ENCODE data around the gene P2RY8. TPM values are rescaled to one million over a fixed set of nuclear protein-coding genes. Genes with fewer than 3 reads are reported as not detected.
"Not testable (repeated sequence)": the region's sequence is repeated elsewhere in the genome, so short reads cannot be mapped to it uniquely, and the experiment has no call there.

P2RY8 gene
- total RNA-seq, 3 donors from 2014 or later: 1.3 to 3.2 (median 1.5) TPM

- intact Hi-C loops (cut with DNase I; ENCODE audit: low total_unique reads): no loop called here
These were observed 60.3 kb downstream of the P2RY8 start for GRCh38 chrX:1476682-1477081.

DNA sequence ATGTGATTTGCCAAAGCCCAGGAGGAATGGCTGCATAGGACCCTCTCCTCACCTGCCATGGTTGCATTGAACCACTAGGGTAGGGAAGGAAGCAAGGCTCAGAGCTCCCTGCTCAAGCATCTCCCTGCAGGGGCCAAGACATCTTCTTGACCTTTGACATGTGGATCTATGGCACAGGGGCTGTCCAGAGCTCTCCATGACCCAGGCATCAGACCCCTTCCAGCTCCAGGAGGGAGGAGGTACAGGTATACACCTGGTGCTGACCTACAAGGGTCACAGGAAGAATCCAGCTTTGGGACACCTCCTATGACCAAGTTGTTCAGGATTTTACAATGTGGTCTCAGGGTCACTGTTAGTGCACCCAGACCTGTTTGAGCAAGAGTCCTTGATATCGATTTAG lies 61.1 kb downstream of the P2RY8 start:
- Histone ChIP-seq H3K4me3 (no peak overlapping the region), H3K4me1 (no peaks in the 10 kb centered on the region), H3K9me3 (peaks cover 0 to 19% of the 10 kb centered on the region in 2 donors), H3K27me3 (peaks cover 0 to 2% of the 10 kb centered on the region in 2 donors), H3K36me3 (no peaks in the 10 kb centered on the region), H3K27ac (no peak overlapping the region)
- DNase-seq (ENCODE audit: low spot score in 2 of 2): peak in 1 of 2 donors; percentile 2
- no peak for TF ChIP-seq POLR2A (IDR thresholded peaks at IDR 0.05)
- TF ChIP-seq POLR2AphosphoS5 (IDR thresholded peaks at IDR 0.05): no peak
- TF ChIP-seq CTCF (IDR thresholded peaks at IDR 0.05): no peak
- intact Hi-C loops (cut with DNase I; ENCODE audit: low total_unique reads): no loop called here

More at GRCh38 chrX:1476682-1477081, 60.3 kb downstream of the P2RY8 start:
- H3K4me1 ChIP-seq: no peaks in the 10 kb centered on the region
- no peaks in the 10 kb centered on the region for H3K36me3 ChIP-seq
- no peak overlapping the region for H3K4me3 ChIP-seq
- H3K9me3 ChIP-seq: peaks cover 0 to 19% of the 10 kb centered on the region in 2 donors
- peak in 1 of 2 donors; percentile 4 for DNase-seq (ENCODE audit: low spot score in 2 of 2)
- peaks cover 0 to 7% of the 10 kb centered on the region in 2 donors for H3K27me3 ChIP-seq
- TF ChIP-seq POLR2AphosphoS5 (IDR thresholded peaks at IDR 0.05) (no peak), CTCF (IDR thresholded peaks at IDR 0.05) (no peak), POLR2A (IDR thresholded peaks at IDR 0.05) (no peak)
- no peak overlapping the region for H3K27ac ChIP-seq

DNA sequence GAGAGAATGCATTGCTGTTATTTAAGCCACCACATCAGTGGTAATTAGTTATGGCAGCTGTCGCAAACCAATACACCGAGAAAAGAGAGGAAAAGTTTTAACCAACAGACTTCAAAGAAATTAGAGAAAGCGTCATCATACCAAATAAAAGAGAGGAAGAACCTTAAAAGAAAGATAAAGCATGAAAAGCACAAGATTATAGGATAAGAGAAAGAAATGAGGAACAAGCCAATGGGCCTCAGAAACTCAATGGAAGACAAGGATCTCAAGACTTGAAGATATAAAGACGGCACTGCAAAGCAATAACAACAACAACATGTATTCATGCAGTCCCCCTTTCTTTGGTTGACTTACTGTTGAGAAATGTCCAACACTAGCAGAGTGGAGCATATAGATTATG lies 61.5 kb downstream of the P2RY8 start:
- H3K4me1 ChIP-seq: no peaks in the 10 kb centered on the region
- H3K36me3 ChIP-seq: no peaks in the 10 kb centered on the region

GRCh38 chrX:1474593-1474992 lies 62.4 kb downstream of the P2RY8 start:
- H3K27me3 ChIP-seq: peaks cover 0 to 11% of the 10 kb centered on the region in 2 donors
- H3K4me1 ChIP-seq; intact Hi-C loops (cut with DNase I; ENCODE audit: low total_unique reads); DNase-seq (ENCODE audit: low spot score in 2 of 2); H3K36me3 ChIP-seq; H3K4me3 ChIP-seq; H3K27ac ChIP-seq: not testable (repeated sequence)
- peaks cover 0 to 13% of the 10 kb centered on the region in 2 donors for H3K9me3 ChIP-seq

More for the DNA sequence above, 61.5 kb downstream of the P2RY8 start:
- H3K4me3 ChIP-seq: no peak overlapping the region
- no peak overlapping the region for H3K27ac ChIP-seq
- no peak for DNase-seq (ENCODE audit: low spot score in 2 of 2)
- intact Hi-C loops (cut with DNase I; ENCODE audit: low total_unique reads): no loop called here
- TF ChIP-seq POLR2A (IDR thresholded peaks at IDR 0.05) (no peak), POLR2AphosphoS5 (IDR thresholded peaks at IDR 0.05) (no peak), CTCF (IDR thresholded peaks at IDR 0.05) (no peak)
- peaks cover 0 to 19% of the 10 kb centered on the region in 2 donors for H3K9me3 ChIP-seq
- peaks cover 0 to 5% of the 10 kb centered on the region in 2 donors for H3K27me3 ChIP-seq

GRCh38 chrX:1472975-1473374 lies 64.0 kb downstream of the P2RY8 start:
- Histone ChIP-seq H3K4me1 (no peaks in the 10 kb centered on the region), H3K36me3 (no peaks in the 10 kb centered on the region), H3K27me3 (peaks cover 0 to 16% of the 10 kb centered on the region in 2 donors), H3K27ac (no peak overlapping the region), H3K4me3 (no peak overlapping the region), H3K9me3 (no peaks in the 10 kb centered on the region)
- no peak for DNase-seq (ENCODE audit: low spot score in 2 of 2)
- intact Hi-C loops (cut with DNase I; ENCODE audit: low total_unique reads): no loop called here
- no peak for TF ChIP-seq CTCF (IDR thresholded peaks at IDR 0.05)

DNA sequence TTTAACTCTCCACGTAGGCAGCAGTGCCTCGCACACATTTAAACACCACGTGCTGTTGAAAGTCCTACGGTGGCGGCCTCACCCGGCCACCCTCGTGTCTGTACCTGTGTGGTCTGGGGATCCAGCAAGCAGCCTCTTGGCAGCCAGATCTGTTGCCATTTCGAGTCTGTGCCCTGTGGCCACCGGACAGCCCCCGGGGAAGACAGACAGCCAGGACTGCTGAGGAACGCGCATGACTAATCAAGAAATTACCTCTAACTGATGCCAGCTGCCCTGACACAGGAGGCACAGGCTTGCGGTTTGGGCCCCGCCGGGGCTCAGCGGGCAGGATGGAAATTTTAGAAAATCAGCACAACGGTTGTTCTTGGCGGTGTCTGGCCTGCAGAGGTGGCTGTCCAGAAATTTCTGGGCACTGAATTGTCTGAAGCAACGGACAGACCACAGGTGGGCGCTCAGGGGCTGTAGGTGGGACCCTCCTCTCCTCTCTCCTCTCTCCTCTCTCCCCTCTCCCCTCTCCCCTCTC lies 68.7 kb downstream of the P2RY8 start:
- Histone ChIP-seq H3K27me3 (peaks cover 0 to 58% of the 10 kb centered on the region in 2 donors), H3K4me1 (no peaks in the 10 kb centered on the region), H3K36me3 (no peaks in the 10 kb centered on the region), H3K27ac (no peak overlapping the region), H3K4me3 (no peak overlapping the region), H3K9me3 (no peaks in the 10 kb centered on the region)
- intact Hi-C loops (cut with DNase I; ENCODE audit: low total_unique reads): no loop called here
- DNase-seq (ENCODE audit: low spot score in 2 of 2): peak in 1 of 2 donors; percentile 25
- TF ChIP-seq CTCF (IDR thresholded peaks at IDR 0.05): no peak
- no peak for TF ChIP-seq POLR2AphosphoS5 (IDR thresholded peaks at IDR 0.05)
- no peak for TF ChIP-seq POLR2A (IDR thresholded peaks at IDR 0.05)
